H9 (cell line): ENCODE results near the gene HMGB1. TPM values are rescaled to one million over a fixed set of nuclear protein-coding genes. Genes with fewer than 3 reads are reported as not detected.

Experiments
- DNase-seq: peaks from one replicate; pipeline ENCODE4 v3.0.0-alpha.2; 2017
- H2AFZ ChIP-seq: one replicate; pipeline ENCODE4 v1.6.1; 2013; ENCODE audit warnings: mild to moderate bottlenecking, low read length, control low read depth, moderate library complexity
- H2AK5ac ChIP-seq: 2 replicates; pipeline ENCODE4 v1.6.1; 2013; ENCODE audit warnings: low read length, control low read depth, mixed read lengths; ENCODE audit not compliant: insufficient read length
- H2BK120ac ChIP-seq: one replicate; pipeline ENCODE4 v1.6.1; 2013; ENCODE audit warnings: low read depth, mild to moderate bottlenecking, low read length, control low read depth, inconsistent platforms; ENCODE audit not compliant: poor library complexity, severe bottlenecking
- H2BK12ac ChIP-seq: 2 replicates; pipeline ENCODE4 v1.6.1; 2013; ENCODE audit warnings: low read length, control low read depth, mixed read lengths, low read depth; ENCODE audit not compliant: insufficient read length
- H2BK15ac ChIP-seq: 2 replicates; pipeline ENCODE4 v1.6.1; 2013; ENCODE audit warnings: low read depth, low read length, control low read depth
- H2BK20ac ChIP-seq: one replicate; pipeline ENCODE4 v1.6.1; 2013; ENCODE audit warnings: low read depth, mild to moderate bottlenecking, low read length, control low read depth, inconsistent platforms; ENCODE audit not compliant: poor library complexity, severe bottlenecking
- H2BK5ac ChIP-seq: 2 replicates; pipeline ENCODE4 v1.6.1; 2013; ENCODE audit warnings: low read length, control low read depth, mixed read lengths; ENCODE audit not compliant: insufficient read length
- H3K14ac ChIP-seq: 2 replicates; pipeline ENCODE4 v1.6.1; 2013; ENCODE audit warnings: low read length, control low read depth; ENCODE audit not compliant: insufficient read depth
- H3K18ac ChIP-seq: 2 replicates; pipeline ENCODE4 v1.6.1; 2013; ENCODE audit warnings: low read depth, mild to moderate bottlenecking, mixed read lengths, low read length, control low read depth; ENCODE audit not compliant: insufficient read length
- H3K23ac ChIP-seq: 2 replicates; pipeline ENCODE4 v1.6.1; 2013; ENCODE audit warnings: low read length, control low read depth, mixed read lengths, low read depth; ENCODE audit not compliant: insufficient read length
- H3K23me2 ChIP-seq: 2 replicates; pipeline ENCODE4 v1.6.1; 2013; ENCODE audit warnings: low read depth, mild to moderate bottlenecking, mixed read lengths, low read length, control low read depth; ENCODE audit not compliant: insufficient read length, poor library complexity, severe bottlenecking
- H3K27ac ChIP-seq: 2 replicates; pipeline ENCODE4 v1.5.1; 2013; ENCODE audit warnings: low read length, control low read depth, mixed read lengths, low read depth; ENCODE audit not compliant: insufficient read length
- H3K27me3 ChIP-seq: 2 replicates; pipeline ENCODE4 v1.6.1; 2013; ENCODE audit warnings: low read length, control low read depth, inconsistent platforms; ENCODE audit not compliant: insufficient read depth
- H3K4ac ChIP-seq: 2 replicates; pipeline ENCODE4 v1.6.1; 2013; ENCODE audit warnings: low read depth, mild to moderate bottlenecking, control low read depth, inconsistent platforms, low read length, moderate library complexity
- H3K4me1 ChIP-seq: 2 replicates; pipeline ENCODE4 v1.6.1; 2013; ENCODE audit warnings: low read length, control low read depth, inconsistent platforms; ENCODE audit not compliant: insufficient read depth
- H3K4me2 ChIP-seq: 2 replicates; pipeline ENCODE4 v1.6.1; 2013; ENCODE audit warnings: low read length, control low read depth, mixed read lengths; ENCODE audit not compliant: insufficient read length, insufficient read depth
- H3K56ac ChIP-seq: 2 replicates; pipeline ENCODE4 v1.6.1; 2013; ENCODE audit warnings: low read depth, mild to moderate bottlenecking, mixed read lengths, low read length, control low read depth; ENCODE audit not compliant: insufficient read length
- H3K79me1 ChIP-seq: 2 replicates; pipeline ENCODE4 v1.6.1; 2013; ENCODE audit warnings: low read depth, mild to moderate bottlenecking, moderate library complexity, low read length, control low read depth, inconsistent platforms; ENCODE audit not compliant: insufficient read depth, poor library complexity, severe bottlenecking
- H3K79me2 ChIP-seq: 2 replicates; pipeline ENCODE4 v1.6.1; 2013; ENCODE audit warnings: low read length, control low read depth, inconsistent platforms; ENCODE audit not compliant: insufficient read depth
- H3K9ac ChIP-seq: 2 replicates; pipeline ENCODE4 v1.6.1; 2013; ENCODE audit warnings: low read length, control low read depth, mixed read lengths; ENCODE audit not compliant: insufficient read length; ENCODE audit errors: extremely low read depth
- H3K9me3 ChIP-seq: one replicate; pipeline ENCODE4 v1.6.1; 2013; ENCODE audit warnings: low read depth, low read length, inconsistent platforms; ENCODE audit not compliant: control insufficient read depth
- H3T11ph ChIP-seq: one replicate; pipeline ENCODE4 v1.6.1; 2013; ENCODE audit warnings: mild to moderate bottlenecking, low read length, control low read depth, inconsistent platforms
- H4K20me1 ChIP-seq: one replicate; pipeline ENCODE4 v1.6.1; 2013; ENCODE audit not compliant: control insufficient read depth, insufficient read length, insufficient read depth
- H4K5ac ChIP-seq: 2 replicates; pipeline ENCODE4 v1.6.1; 2013; ENCODE audit warnings: low read depth, mild to moderate bottlenecking, mixed read lengths, low read length, control low read depth; ENCODE audit not compliant: insufficient read length
- H4K8ac ChIP-seq: replicated peaks from 2 replicates; pipeline ENCODE4 v1.6.1; 2013; ENCODE audit warnings: low read length, control low read depth, mixed read lengths, low read depth; ENCODE audit not compliant: insufficient read length
- H4K91ac ChIP-seq: 2 replicates; pipeline ENCODE4 v1.6.1; 2013; ENCODE audit warnings: low read depth, mild to moderate bottlenecking, moderate library complexity, mixed read lengths, low read length, control low read depth; ENCODE audit not compliant: insufficient read length
- H3K27ac Mint-ChIP-seq, 3 experiments: 2 replicates in 2 of 3; 3 replicates in 1 of 3; pipeline ENCODE4 v1.8.0; 2020 to 2021; ENCODE audit warnings: mixed read lengths in 3 of 3, mild to moderate bottlenecking in 1 of 3, moderate library complexity in 1 of 3
- H3K27me3 Mint-ChIP-seq: 2 replicates; pipeline ENCODE4 v1.8.0; 2021; ENCODE audit warnings: low read depth, mild to moderate bottlenecking, moderate library complexity, mixed read lengths
- H3K36me3 Mint-ChIP-seq, 3 experiments: 2 replicates in 2 of 3; 3 replicates in 1 of 3; pipeline ENCODE4 v1.8.0; 2020 to 2021; ENCODE audit warnings: low read depth in 3 of 3, mixed read lengths in 3 of 3; ENCODE audit not compliant: insufficient read depth in 1 of 3
- H3K4me1 Mint-ChIP-seq, 2 experiments: 2 replicates each; pipeline ENCODE4 v1.8.0; 2020; ENCODE audit warnings: mixed read lengths in 2 of 2
- H3K4me3 Mint-ChIP-seq, 2 experiments: 2 replicates in 1 of 2; 3 replicates in 1 of 2; pipeline ENCODE4 v1.8.0; 2020 to 2021; ENCODE audit warnings: mild to moderate bottlenecking in 2 of 2, mixed read lengths in 2 of 2, moderate library complexity in 1 of 2
- H3K9me3 Mint-ChIP-seq, 2 experiments: 2 replicates in 1 of 2; 3 replicates in 1 of 2; pipeline ENCODE4 v1.8.0; 2020; ENCODE audit warnings: mild to moderate bottlenecking in 2 of 2, mixed read lengths in 2 of 2, moderate library complexity in 1 of 2
- WGBS: extraction: QIAGEN DNeasy Blood & Tissue Kit; methylation state at CpG from one replicate; pipeline ENCODE4 v1.1.7; 2013; ENCODE audit warnings: missing lambda C conversion rate, low lambda C conversion rate, mixed read lengths; ENCODE audit not compliant: insufficient read length; ENCODE audit errors: extremely low coverage; 5-methylcytosine and 5-hydroxymethylcytosine counted together
- total RNA-seq: library from RNA; stranded (reverse); gene quantifications from 2 replicates; pipeline ENCODE4 v1.2.1, GENCODE V29; 2021
- TF ChIP-seq, protein P1 (sequence below): fragments of 200-600 bp; sonication (generic); conservative IDR thresholded peaks from 3 replicates; pipeline ENCODE4 v1.8.0; 2021; ENCODE audit warnings: antibody characterized with exemption, mild to moderate bottlenecking

HMGB1 gene
- total RNA-seq, 1 experiment from 2014 or later: 688 TPM

- Histone ChIP-seq H3K56ac (no peak overlapping the region), H3K79me2 (no peaks in the 10 kb centered on the region), H3K27me3 (no peaks in the 10 kb centered on the region), H3K9me3 (no peaks in the 10 kb centered on the region), H3K23me2 (no peaks in the 10 kb centered on the region), H3K4ac (no peak overlapping the region), H3K9ac (no peak overlapping the region), H2BK20ac (no peak overlapping the region), H2BK12ac (no peak overlapping the region), H3K23ac (no peak overlapping the region), H3T11ph (no peak overlapping the region), H2BK15ac (no peak overlapping the region), H4K91ac (no peak overlapping the region), H4K8ac (no peak overlapping the region), H3K18ac (no peak overlapping the region), H2BK120ac (no peak overlapping the region), H3K27ac (no peak overlapping the region), H4K5ac (no peak overlapping the region), H2BK5ac (no peak overlapping the region), H3K79me1 (no peaks in the 10 kb centered on the region), H3K4me1 (no peaks in the 10 kb centered on the region), H3K4me2 (no peak overlapping the region), H4K20me1 (no peaks in the 10 kb centered on the region), H2AFZ (no peak overlapping the region), H2AK5ac (no peak overlapping the region), H3K14ac (no peak overlapping the region)
- TF ChIP-seq, protein P1, sequence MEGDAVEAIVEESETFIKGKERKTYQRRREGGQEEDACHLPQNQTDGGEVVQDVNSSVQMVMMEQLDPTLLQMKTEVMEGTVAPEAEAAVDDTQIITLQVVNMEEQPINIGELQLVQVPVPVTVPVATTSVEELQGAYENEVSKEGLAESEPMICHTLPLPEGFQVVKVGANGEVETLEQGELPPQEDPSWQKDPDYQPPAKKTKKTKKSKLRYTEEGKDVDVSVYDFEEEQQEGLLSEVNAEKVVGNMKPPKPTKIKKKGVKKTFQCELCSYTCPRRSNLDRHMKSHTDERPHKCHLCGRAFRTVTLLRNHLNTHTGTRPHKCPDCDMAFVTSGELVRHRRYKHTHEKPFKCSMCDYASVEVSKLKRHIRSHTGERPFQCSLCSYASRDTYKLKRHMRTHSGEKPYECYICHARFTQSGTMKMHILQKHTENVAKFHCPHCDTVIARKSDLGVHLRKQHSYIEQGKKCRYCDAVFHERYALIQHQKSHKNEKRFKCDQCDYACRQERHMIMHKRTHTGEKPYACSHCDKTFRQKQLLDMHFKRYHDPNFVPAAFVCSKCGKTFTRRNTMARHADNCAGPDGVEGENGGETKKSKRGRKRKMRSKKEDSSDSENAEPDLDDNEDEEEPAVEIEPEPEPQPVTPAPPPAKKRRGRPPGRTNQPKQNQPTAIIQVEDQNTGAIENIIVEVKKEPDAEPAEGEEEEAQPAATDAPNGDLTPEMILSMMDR: no peak
- Mint-ChIP-seq H3K36me3 (no peaks in the 10 kb centered on the region), H3K4me3 (no peak overlapping the region), H3K27me3 (no peaks in the 10 kb centered on the region), H3K4me1 (peaks cover 0 to 5% of the 10 kb centered on the region in 2 experiments; a peak in 2 of 4 replicates), H3K27ac (no peak overlapping the region), H3K9me3 (no peaks in the 10 kb centered on the region)
- no CpG with 5 or more reads among the region's 4 CpGs for WGBS
- no peak for DNase-seq
Measured at GRCh38 chr13:30493658-30494381, 28.1 kb upstream of the HMGB1 start.
